Spinal cord (tissue), 10 donors: ENCODE data around the gene ATRIP. TPM values are rescaled to one million over a fixed set of nuclear protein-coding genes. Genes with fewer than 3 reads are reported as not detected.
"Not testable (repeated sequence)": the region's sequence is repeated elsewhere in the genome, so short reads cannot be mapped to it uniquely, and the experiment has no call there.

Experiments used
- DNase-seq, 6 donors: peaks; one replicate each; pipeline versions ENCODE4 v3.0.0 to v3.0.0-alpha.2; 2013 to 2015; ENCODE audit warnings: low spot score in 6 of 6, low read depth in 4 of 6
- H3K27ac ChIP-seq: one replicate; pipeline ENCODE4 v1.5.1; 2013; ENCODE audit warnings: low read depth, low read length, control low read depth
- H3K27me3 ChIP-seq: one replicate; pipeline ENCODE4 v1.6.1; 2013; ENCODE audit warnings: low read length; ENCODE audit not compliant: control insufficient read depth, insufficient read depth
- H3K36me3 ChIP-seq: one replicate; pipeline ENCODE4 v1.6.1; 2013; ENCODE audit warnings: low read length; ENCODE audit not compliant: control insufficient read depth, insufficient read depth
- H3K4me1 ChIP-seq: one replicate; pipeline ENCODE4 v1.6.1; 2013; ENCODE audit warnings: low read length; ENCODE audit not compliant: control insufficient read depth, insufficient read depth
- H3K4me3 ChIP-seq: one replicate; pipeline ENCODE4 v1.5.1; 2013; ENCODE audit warnings: low read depth, low read length, control low read depth
- H3K9me3 ChIP-seq: one replicate; pipeline ENCODE4 v1.6.1; 2013; ENCODE audit warnings: low read length; ENCODE audit not compliant: control insufficient read depth, insufficient read depth
- WGBS: methylation state at CpG from one replicate; pipeline ENCODE4 v1.1.5; 2013; ENCODE audit warnings: missing lambda C conversion rate; ENCODE audit not compliant: insufficient coverage; 5-methylcytosine and 5-hydroxymethylcytosine counted together
- polyA plus RNA-seq, 2 donors: library from polyadenylated mRNA; unstranded; fragments of 120-200 nt; gene quantifications; one replicate each; pipeline ENCODE4 v1.2.1, GENCODE V29; 2013; ENCODE audit not compliant: insufficient read length in 2 of 2
- total RNA-seq, 2 donors: library from RNA; depleted of rRNA in 1 of 2; stranded (reverse); fragments of 120-200 nt in 1 of 2; fragments of >200 nt in 1 of 2; gene quantifications; one replicate each; pipeline versions ENCODE4 v1.2.3 to v1.2.4, GENCODE V29; 2013 to 2014
- donor health status: healthy.

ATRIP gene
- total and polyA plus RNA-seq, 4 donors: 5.5 to 12.8 (median 9.6) TPM

DNA sequence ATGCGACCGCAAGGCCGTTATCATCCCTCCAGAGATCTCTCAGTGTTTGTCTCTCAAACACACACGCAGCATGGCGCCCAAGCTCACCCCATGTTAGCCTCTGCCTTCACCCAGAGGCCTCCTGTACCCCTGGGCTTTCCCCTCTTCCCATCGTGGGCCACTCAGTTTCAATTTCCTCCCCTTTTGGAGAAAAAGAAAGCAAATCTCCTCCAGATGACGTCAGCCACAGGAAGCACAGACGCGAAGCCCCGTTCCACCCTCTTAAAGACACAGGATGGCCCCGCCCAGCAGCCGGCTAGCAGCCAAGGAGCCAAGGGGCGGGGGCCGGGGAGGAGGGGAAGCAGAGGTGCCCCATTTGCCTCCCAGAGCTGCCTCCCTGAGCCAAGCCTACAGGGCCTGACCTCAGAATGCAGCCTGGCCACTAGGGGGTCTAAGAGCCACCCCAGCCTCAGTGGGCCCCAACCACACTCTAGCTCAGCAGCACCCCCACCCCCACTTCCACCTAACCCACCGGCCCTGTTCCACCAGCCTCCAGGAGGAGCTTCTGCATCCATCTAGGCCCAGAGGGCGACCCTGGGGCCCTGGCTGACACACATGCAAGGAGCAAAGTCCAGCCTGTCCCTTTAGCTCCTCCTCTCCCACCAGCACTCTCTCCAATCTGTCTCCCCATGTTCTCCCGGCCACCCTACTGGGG lies 26.5 kb downstream of the ATRIP start:
- peaks cover 45% of the 10 kb centered on the region for H3K4me1 ChIP-seq
- peak overlapping the region; percentile 97 for H3K27ac ChIP-seq
- 3% methylated on average over 16 of the region's 17 CpGs for WGBS
- H3K9me3 ChIP-seq: no peaks in the 10 kb centered on the region
- H3K36me3 ChIP-seq: peaks cover 47% of the 10 kb centered on the region
- peak overlapping the region; percentile 82 for H3K4me3 ChIP-seq
- DNase-seq: peak; percentile 67 to 97 (median 80)
- no peaks in the 10 kb centered on the region for H3K27me3 ChIP-seq

DNA sequence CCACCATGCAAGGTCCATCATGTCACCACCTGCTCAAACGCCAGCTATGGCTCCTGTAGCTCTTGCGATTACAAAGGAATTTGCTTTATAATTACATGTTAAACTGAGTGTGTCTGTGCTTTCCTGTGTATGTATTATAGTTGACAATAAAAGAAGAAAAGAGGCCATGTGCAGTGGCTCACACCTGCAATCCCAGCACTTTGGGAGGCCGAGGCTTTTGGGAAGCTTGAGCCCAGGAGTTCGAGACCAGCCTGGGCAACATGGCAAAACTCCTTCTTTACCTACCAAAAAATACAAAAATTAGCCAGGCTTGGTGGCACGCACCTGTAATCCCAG lies 27.0 kb downstream of the ATRIP start:
- Histone ChIP-seq H3K9me3 (no peaks in the 10 kb centered on the region), H3K4me3 (peak overlapping the region; percentile 82), H3K27me3 (no peaks in the 10 kb centered on the region), H3K4me1 (peaks cover 39% of the 10 kb centered on the region), H3K27ac (peak overlapping the region; percentile 97), H3K36me3 (peaks cover 43% of the 10 kb centered on the region)
- 86% methylated on average over 3 of the region's 5 CpGs for WGBS
- DNase-seq: peak in 1 of 6 donors; percentile 10

- H3K27ac ChIP-seq, DNase-seq, H3K27me3 ChIP-seq, H3K9me3 ChIP-seq, H3K4me3 ChIP-seq: not testable (repeated sequence)
- H3K4me1 ChIP-seq: peaks cover 35% of the 10 kb centered on the region
- peaks cover 42% of the 10 kb centered on the region for H3K36me3 ChIP-seq
- 79% methylated on average over 3 of the region's 4 CpGs for WGBS
These were observed 27.5 kb downstream of the ATRIP start for GRCh38 chr3:48474031-48474430.

GRCh38 chr3:48474619-48475018 lies 28.1 kb downstream of the ATRIP start:
- no peak overlapping the region for H3K27ac ChIP-seq
- DNase-seq: no peak

GRCh38 chr3:48475188-48475587 lies 28.7 kb downstream of the ATRIP start:
- peaks cover 32% of the 10 kb centered on the region for H3K36me3 ChIP-seq
- no peak overlapping the region for H3K27ac ChIP-seq
- H3K4me1 ChIP-seq: peaks cover 25% of the 10 kb centered on the region
- H3K4me3 ChIP-seq: no peak overlapping the region
- no peak for DNase-seq
- no peaks in the 10 kb centered on the region for H3K9me3 ChIP-seq
- H3K27me3 ChIP-seq: no peaks in the 10 kb centered on the region
- 77% methylated on average over 10 of the region's 11 CpGs for WGBS

More at GRCh38 chr3:48474619-48475018, 28.1 kb downstream of the ATRIP start:
- 41% methylated on average over 3 of the region's 4 CpGs for WGBS
- Histone ChIP-seq H3K9me3 (no peaks in the 10 kb centered on the region), H3K4me1 (peaks cover 29% of the 10 kb centered on the region), H3K4me3 (no peak overlapping the region), H3K27me3 (no peaks in the 10 kb centered on the region), H3K36me3 (peaks cover 37% of the 10 kb centered on the region)

- Histone ChIP-seq H3K36me3 (peaks cover 26% of the 10 kb centered on the region), H3K27me3 (no peaks in the 10 kb centered on the region), H3K9me3 (no peaks in the 10 kb centered on the region), H3K27ac (no peak overlapping the region), H3K4me3 (no peak overlapping the region), H3K4me1 (peaks cover 20% of the 10 kb centered on the region)
- no peak for DNase-seq
- WGBS: 91% methylated on average over 9 of the region's 9 CpGs
These were observed 30.0 kb downstream of the ATRIP start for GRCh38 chr3:48476426-48477053.

GRCh38 chr3:48477959-48478520 lies 31.5 kb downstream of the ATRIP start:
- Histone ChIP-seq H3K4me3 (no peak overlapping the region), H3K27ac (no peak overlapping the region), H3K27me3 (no peaks in the 10 kb centered on the region), H3K9me3 (no peaks in the 10 kb centered on the region), H3K4me1 (peaks cover 7% of the 10 kb centered on the region), H3K36me3 (peaks cover 26% of the 10 kb centered on the region)
- DNase-seq: no peak
- WGBS: 86% methylated on average over 7 of the region's 9 CpGs

- H3K27me3 ChIP-seq: no peaks in the 10 kb centered on the region
- WGBS: 79% methylated on average over 18 of the region's 19 CpGs
These were observed 32.4 kb downstream of the ATRIP start for GRCh38 chr3:48478626-48479555.

GRCh38 chr3:48480891-48481290 lies 34.4 kb downstream of the ATRIP start:
- no CpG with 5 or more reads among the region's 11 CpGs for WGBS
- not testable (repeated sequence) for H3K27ac ChIP-seq, H3K4me1 ChIP-seq, H3K4me3 ChIP-seq, DNase-seq, H3K27me3 ChIP-seq, H3K9me3 ChIP-seq
- H3K36me3 ChIP-seq: peaks cover 21% of the 10 kb centered on the region

More at GRCh38 chr3:48478626-48479555, 32.4 kb downstream of the ATRIP start:
- no peaks in the 10 kb centered on the region for H3K9me3 ChIP-seq
- no peak overlapping the region for H3K4me3 ChIP-seq
- H3K27ac ChIP-seq: no peak overlapping the region
- H3K36me3 ChIP-seq: peaks cover 26% of the 10 kb centered on the region
- no peaks in the 10 kb centered on the region for H3K4me1 ChIP-seq
- no peak for DNase-seq
